Measurements from ENCODE around the gene PTPRK.

Gene PTPRK

DNA sequence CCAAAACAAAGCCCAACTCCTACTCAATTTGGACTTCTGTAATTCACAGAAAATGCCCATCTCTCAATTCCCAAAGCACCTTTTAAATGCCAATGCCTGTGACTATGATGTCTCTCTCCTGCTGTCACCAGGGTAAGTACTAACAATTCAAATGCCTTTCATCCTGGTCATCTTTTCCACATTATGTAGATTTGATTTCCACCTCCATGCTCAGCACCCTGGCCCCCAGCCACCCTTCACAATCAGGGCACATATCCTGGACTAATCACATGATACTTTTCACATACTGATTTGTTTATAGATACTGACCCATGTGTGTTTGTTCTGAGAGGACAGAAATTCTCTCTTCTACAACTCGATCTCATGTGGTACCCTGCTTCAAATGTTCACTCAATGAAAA is 236.3 kb downstream of the PTPRK start:
- Histone ChIP-seq H3K9me3 (ENCODE audit: control insufficient read depth, insufficient read depth, low read length) (no peaks in the 10 kb centered on the region), H3K4me3 (ENCODE audit: low read depth, low read length) (no peak overlapping the region), H3K36me3 (ENCODE audit: control insufficient read depth, insufficient read depth, low read length) (no peaks in the 10 kb centered on the region), H3K4me1 (ENCODE audit: control insufficient read depth, insufficient read depth, low read length) (peaks cover 47% of the 10 kb centered on the region), H3K9ac (ENCODE audit: low read depth, low read length) (no peak overlapping the region), H3K27ac (ENCODE audit: low read depth, low read length) (peak overlapping the region; percentile 24), H3K27me3 (ENCODE audit: control insufficient read depth, insufficient read depth, low read length) (no peaks in the 10 kb centered on the region)

DNA sequence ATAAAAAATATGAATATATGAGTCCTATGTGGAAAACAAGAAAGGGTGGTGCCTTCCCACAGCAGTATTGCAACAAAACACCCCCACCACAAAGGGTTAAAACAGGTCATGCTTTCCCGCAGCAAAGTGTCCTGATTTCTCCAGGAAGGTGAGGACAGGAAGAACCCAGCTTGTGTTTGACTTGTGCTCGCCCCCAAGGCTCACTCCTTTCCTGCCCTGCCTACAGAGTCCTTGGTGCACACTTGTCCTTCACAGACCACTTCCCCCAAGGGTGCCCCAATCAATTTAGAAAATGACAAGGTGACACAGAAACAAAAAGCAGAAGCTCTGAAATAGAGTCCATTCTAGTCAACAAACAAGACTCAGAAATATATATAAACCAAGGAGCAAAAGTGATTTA is 237.4 kb downstream of the PTPRK start:
- H3K4me1 ChIP-seq (ENCODE audit: control insufficient read depth, insufficient read depth, low read length): peaks cover 47% of the 10 kb centered on the region

DNA sequence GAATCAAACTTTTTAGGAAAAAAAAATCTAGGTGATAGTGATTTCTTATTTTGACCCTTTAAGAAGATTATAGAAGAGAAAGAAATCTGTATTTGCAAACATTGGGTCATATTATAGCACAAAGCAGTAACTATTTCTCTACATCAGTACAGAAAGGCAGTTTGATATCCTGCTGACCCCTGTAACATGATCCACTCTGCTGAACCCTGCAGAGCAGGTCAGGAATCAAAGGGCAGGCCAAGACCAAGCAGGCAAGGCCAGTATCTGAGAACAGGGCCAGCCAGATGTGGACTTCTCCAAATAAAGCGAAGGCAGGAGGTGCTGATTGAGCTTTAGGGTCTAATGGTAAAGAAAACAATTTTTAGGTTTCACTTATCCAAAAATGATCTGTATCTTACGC is 239.4 kb downstream of the PTPRK start:
- H3K4me1 ChIP-seq (ENCODE audit: control insufficient read depth, insufficient read depth, low read length): peaks cover 53% of the 10 kb centered on the region
- no peaks in the 10 kb centered on the region for H3K27me3 ChIP-seq (ENCODE audit: control insufficient read depth, insufficient read depth, low read length)
- peak overlapping the region; percentile 24 for H3K27ac ChIP-seq (ENCODE audit: low read depth, low read length)
- no peaks in the 10 kb centered on the region for H3K36me3 ChIP-seq (ENCODE audit: control insufficient read depth, insufficient read depth, low read length)
- no peak overlapping the region for H3K9ac ChIP-seq (ENCODE audit: low read depth, low read length)
- H3K9me3 ChIP-seq (ENCODE audit: control insufficient read depth, insufficient read depth, low read length): no peaks in the 10 kb centered on the region
- no peak overlapping the region for H3K4me3 ChIP-seq (ENCODE audit: low read depth, low read length)

More for the DNA sequence above, 237.4 kb downstream of the PTPRK start:
- no peaks in the 10 kb centered on the region for H3K27me3 ChIP-seq (ENCODE audit: control insufficient read depth, insufficient read depth, low read length)
- H3K36me3 ChIP-seq (ENCODE audit: control insufficient read depth, insufficient read depth, low read length): no peaks in the 10 kb centered on the region
- no peak overlapping the region for H3K4me3 ChIP-seq (ENCODE audit: low read depth, low read length)
- no peak overlapping the region for H3K27ac ChIP-seq (ENCODE audit: low read depth, low read length)
- H3K9ac ChIP-seq (ENCODE audit: low read depth, low read length): no peak overlapping the region
- no peaks in the 10 kb centered on the region for H3K9me3 ChIP-seq (ENCODE audit: control insufficient read depth, insufficient read depth, low read length)

DNA sequence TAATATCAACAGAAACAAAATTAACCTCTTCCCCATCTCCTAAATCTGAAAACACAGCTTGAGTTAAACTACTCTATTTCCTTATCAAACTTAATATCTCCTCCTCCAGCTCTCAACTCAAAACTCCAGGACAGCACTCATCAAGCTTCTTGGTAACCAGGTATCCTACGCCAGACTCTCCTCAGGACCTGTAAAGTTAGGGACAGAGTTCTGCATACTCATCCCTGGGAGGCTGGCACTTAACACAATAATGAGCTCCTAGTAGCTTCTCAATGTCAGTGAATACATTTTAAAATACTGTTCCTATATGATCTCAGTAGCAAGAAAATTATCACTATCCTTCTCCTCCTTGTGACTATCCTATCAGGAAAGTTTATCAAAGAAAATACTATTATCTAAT is 240.3 kb downstream of the PTPRK start:
- H3K9me3 ChIP-seq (ENCODE audit: control insufficient read depth, insufficient read depth, low read length): no peaks in the 10 kb centered on the region
- H3K4me3 ChIP-seq (ENCODE audit: low read depth, low read length): no peak overlapping the region
- no peaks in the 10 kb centered on the region for H3K36me3 ChIP-seq (ENCODE audit: control insufficient read depth, insufficient read depth, low read length)
- no peaks in the 10 kb centered on the region for H3K27me3 ChIP-seq (ENCODE audit: control insufficient read depth, insufficient read depth, low read length)
- peaks cover 53% of the 10 kb centered on the region for H3K4me1 ChIP-seq (ENCODE audit: control insufficient read depth, insufficient read depth, low read length)
- H3K27ac ChIP-seq (ENCODE audit: low read depth, low read length): no peak overlapping the region
- H3K9ac ChIP-seq (ENCODE audit: low read depth, low read length): no peak overlapping the region

DNA sequence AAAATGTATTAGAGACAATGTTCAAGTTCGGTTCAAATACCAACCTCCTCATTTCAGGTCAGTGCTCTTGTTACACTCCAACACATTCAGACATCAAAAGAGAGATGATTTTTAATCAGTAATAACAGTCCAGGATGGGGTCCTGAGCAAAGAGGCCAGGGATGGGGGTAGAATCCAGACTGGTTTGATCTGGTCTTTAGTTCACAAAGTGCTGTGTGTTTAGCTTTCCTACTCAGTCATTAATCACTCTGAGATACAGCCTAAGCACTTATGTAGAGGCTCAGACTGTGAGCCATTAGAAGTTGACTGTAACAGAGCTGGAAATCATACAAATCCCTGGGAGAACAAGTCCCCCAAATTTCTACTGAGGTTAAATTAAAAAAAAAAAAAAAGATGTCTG is 241.6 kb downstream of the PTPRK start:
- Histone ChIP-seq H3K4me3 (ENCODE audit: low read depth, low read length) (no peak overlapping the region), H3K27ac (ENCODE audit: low read depth, low read length) (no peak overlapping the region), H3K27me3 (ENCODE audit: control insufficient read depth, insufficient read depth, low read length) (no peaks in the 10 kb centered on the region), H3K36me3 (ENCODE audit: control insufficient read depth, insufficient read depth, low read length) (no peaks in the 10 kb centered on the region), H3K4me1 (ENCODE audit: control insufficient read depth, insufficient read depth, low read length) (peaks cover 44% of the 10 kb centered on the region), H3K9me3 (ENCODE audit: control insufficient read depth, insufficient read depth, low read length) (no peaks in the 10 kb centered on the region), H3K9ac (ENCODE audit: low read depth, low read length) (no peak overlapping the region)

DNA sequence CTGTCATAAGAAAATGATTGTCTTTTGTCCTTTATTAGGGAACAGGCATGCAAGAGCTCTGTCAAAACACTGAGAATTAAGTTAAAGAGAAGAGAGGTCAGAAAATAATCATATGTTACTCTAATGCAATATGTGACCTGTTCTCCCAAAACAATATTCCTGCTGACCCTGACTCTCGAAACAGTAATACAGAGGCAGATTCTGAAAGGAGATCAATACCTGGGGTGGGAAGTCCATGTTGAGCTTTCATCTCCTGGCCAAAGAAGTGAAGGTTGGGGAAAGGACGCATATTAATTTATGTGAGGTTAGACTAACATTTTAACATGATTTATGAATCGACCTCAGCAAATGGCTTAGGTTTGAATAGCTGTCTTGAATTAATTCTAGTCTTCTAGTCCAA is 243.0 kb downstream of the PTPRK start:
- Histone ChIP-seq H3K36me3 (ENCODE audit: control insufficient read depth, insufficient read depth, low read length) (no peaks in the 10 kb centered on the region), H3K9me3 (ENCODE audit: control insufficient read depth, insufficient read depth, low read length) (no peaks in the 10 kb centered on the region), H3K9ac (ENCODE audit: low read depth, low read length) (no peak overlapping the region), H3K4me3 (ENCODE audit: low read depth, low read length) (no peak overlapping the region), H3K27ac (ENCODE audit: low read depth, low read length) (no peak overlapping the region), H3K27me3 (ENCODE audit: control insufficient read depth, insufficient read depth, low read length) (no peaks in the 10 kb centered on the region), H3K4me1 (ENCODE audit: control insufficient read depth, insufficient read depth, low read length) (peaks cover 33% of the 10 kb centered on the region)

DNA sequence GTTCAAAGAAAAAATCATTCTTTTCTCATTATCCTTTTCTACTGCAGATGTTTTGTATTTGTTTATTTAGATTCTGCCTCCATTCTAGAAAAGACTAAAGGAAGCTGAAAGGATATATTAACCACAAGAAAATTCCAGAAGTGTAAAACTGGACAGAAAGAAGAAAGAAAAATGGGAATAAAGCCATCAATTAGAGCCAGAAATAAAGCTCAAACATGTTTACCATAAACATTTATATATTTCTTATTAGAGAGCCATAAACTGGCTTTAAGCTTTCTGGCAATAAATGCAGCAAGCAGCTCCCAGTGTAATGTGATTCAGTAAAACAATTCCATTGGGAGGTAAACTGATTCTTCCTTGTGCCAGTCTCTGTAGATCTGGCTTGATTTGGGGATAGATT is 244.1 kb downstream of the PTPRK start:
- no peak overlapping the region for H3K27ac ChIP-seq (ENCODE audit: low read depth, low read length)
- H3K4me3 ChIP-seq (ENCODE audit: low read depth, low read length): no peak overlapping the region

DNA sequence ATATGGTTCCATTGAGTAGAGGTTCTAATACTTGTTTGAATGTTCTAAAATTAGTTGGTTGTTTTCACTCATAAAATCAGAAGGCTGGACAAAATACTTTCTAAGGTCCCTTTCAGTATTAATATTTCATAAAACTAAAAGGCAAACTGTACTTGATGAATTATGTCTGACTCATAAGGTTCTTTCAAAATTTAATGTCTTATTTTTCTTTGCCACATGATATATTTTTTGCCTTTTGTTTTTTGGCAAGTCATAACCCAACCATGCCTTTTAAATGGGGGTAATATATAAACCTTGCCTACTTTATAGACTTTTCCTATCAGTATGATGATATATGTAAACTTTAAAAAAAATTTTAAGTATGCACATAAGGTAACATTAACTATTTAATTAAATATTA is 244.7 kb downstream of the PTPRK start:
- H3K27me3 ChIP-seq (ENCODE audit: control insufficient read depth, insufficient read depth, low read length): no peaks in the 10 kb centered on the region
- no peaks in the 10 kb centered on the region for H3K9me3 ChIP-seq (ENCODE audit: control insufficient read depth, insufficient read depth, low read length)
- peaks cover 16% of the 10 kb centered on the region for H3K4me1 ChIP-seq (ENCODE audit: control insufficient read depth, insufficient read depth, low read length)
- no peaks in the 10 kb centered on the region for H3K36me3 ChIP-seq (ENCODE audit: control insufficient read depth, insufficient read depth, low read length)
- no peak overlapping the region for H3K27ac ChIP-seq (ENCODE audit: low read depth, low read length)
- H3K9ac ChIP-seq (ENCODE audit: low read depth, low read length): no peak overlapping the region
- H3K4me3 ChIP-seq (ENCODE audit: low read depth, low read length): no peak overlapping the region

More for the DNA sequence above, 244.1 kb downstream of the PTPRK start:
- Histone ChIP-seq H3K9me3 (ENCODE audit: control insufficient read depth, insufficient read depth, low read length) (no peaks in the 10 kb centered on the region), H3K27me3 (ENCODE audit: control insufficient read depth, insufficient read depth, low read length) (no peaks in the 10 kb centered on the region), H3K36me3 (ENCODE audit: control insufficient read depth, insufficient read depth, low read length) (no peaks in the 10 kb centered on the region), H3K9ac (ENCODE audit: low read depth, low read length) (no peak overlapping the region), H3K4me1 (ENCODE audit: control insufficient read depth, insufficient read depth, low read length) (peaks cover 23% of the 10 kb centered on the region)

DNA sequence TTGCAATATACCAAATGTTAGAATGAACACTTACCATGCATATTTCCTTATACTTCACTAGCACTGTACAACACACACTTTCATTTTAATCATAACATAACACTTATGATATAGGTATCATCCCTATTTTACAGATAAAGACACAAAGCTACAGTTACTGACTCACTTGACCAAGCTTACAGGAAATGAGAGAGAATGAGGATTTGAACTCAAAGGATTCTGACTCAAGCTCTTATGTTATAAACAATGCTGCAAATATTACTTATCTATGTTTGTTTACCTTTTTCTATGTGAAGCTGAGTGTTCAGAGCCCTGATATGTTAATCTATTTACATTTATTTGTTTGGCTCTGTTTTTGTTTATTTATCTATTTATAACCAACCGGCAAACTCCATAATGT is 245.4 kb downstream of the PTPRK start:
- no peaks in the 10 kb centered on the region for H3K36me3 ChIP-seq (ENCODE audit: control insufficient read depth, insufficient read depth, low read length)
- no peaks in the 10 kb centered on the region for H3K9me3 ChIP-seq (ENCODE audit: control insufficient read depth, insufficient read depth, low read length)
- no peak overlapping the region for H3K4me3 ChIP-seq (ENCODE audit: low read depth, low read length)
- H3K4me1 ChIP-seq (ENCODE audit: control insufficient read depth, insufficient read depth, low read length): peaks cover 10% of the 10 kb centered on the region
- no peak overlapping the region for H3K9ac ChIP-seq (ENCODE audit: low read depth, low read length)
- no peaks in the 10 kb centered on the region for H3K27me3 ChIP-seq (ENCODE audit: control insufficient read depth, insufficient read depth, low read length)
- H3K27ac ChIP-seq (ENCODE audit: low read depth, low read length): no peak overlapping the region

DNA sequence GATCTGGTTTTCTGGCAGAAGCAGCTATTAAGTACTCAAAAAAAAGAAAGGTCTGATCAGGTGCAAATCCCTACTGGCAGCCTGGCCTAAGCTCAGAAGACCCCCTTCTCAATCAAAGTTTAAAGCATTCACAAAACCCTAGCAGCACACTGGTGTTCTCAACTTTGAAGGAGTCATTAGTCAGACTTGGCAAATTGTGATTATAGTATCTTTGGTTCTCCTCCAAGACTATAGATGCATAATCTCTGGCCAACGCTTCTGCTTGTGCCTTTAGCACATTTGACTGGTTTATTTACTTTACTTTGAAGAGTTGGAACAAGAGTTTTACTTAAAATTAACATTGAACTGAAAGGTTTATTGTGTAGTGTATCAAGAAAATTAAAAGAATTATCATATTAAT is 248.9 kb downstream of the PTPRK start:
- no peaks in the 10 kb centered on the region for H3K9me3 ChIP-seq (ENCODE audit: control insufficient read depth, insufficient read depth, low read length)
- no peak overlapping the region for H3K27ac ChIP-seq (ENCODE audit: low read depth, low read length)
- H3K9ac ChIP-seq (ENCODE audit: low read depth, low read length): no peak overlapping the region
- no peaks in the 10 kb centered on the region; the same call in none of the 2 replicates for H3K4me1 ChIP-seq (ENCODE audit: control insufficient read depth, insufficient read depth, low read length)
- H3K27me3 ChIP-seq (ENCODE audit: control insufficient read depth, insufficient read depth, low read length): no peaks in the 10 kb centered on the region
- H3K36me3 ChIP-seq (ENCODE audit: control insufficient read depth, insufficient read depth, low read length): no peaks in the 10 kb centered on the region
- H3K4me3 ChIP-seq (ENCODE audit: low read depth, low read length): no peak overlapping the region

DNA sequence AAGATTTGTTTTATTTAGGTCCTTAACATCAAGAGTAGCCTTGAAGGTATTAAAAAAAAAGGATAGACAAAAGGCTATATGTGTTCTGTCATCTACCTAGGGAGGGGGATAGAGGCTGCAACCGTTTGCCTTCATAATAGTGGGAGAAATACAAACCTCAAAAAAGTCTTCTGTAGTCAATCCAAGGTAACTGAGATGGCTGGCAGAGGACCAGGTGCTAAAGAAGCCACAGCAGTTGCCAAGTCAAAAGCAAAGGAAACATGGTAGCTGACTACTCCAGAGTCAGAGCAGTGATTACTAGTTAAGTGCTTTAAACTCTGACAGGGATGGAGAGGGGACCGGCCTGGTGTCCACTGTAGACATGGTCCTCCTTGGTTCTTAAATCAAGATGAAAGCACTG is 249.4 kb downstream of the PTPRK start:
- H3K9ac ChIP-seq (ENCODE audit: low read depth, low read length): no peak overlapping the region
- no peaks in the 10 kb centered on the region for H3K36me3 ChIP-seq (ENCODE audit: control insufficient read depth, insufficient read depth, low read length)

DNA sequence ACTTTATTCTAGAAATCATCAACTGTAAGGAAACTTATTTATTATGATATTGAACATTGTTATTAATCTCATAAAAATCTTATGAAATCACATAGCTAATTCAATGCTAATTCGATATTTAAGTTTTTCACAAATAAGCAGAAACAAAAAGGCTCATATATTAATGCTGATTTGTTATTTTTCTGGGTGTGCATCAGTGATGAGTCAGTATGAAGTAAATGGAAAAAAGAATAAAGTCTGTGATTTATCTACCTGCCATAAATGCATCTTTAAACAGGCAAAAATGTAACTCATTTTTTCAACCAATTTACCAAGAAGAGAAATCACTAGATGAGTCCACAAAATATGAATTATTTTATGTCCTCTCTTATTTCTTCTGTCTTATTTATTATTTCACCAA is 253.5 kb downstream of the PTPRK start:
- Histone ChIP-seq H3K27ac (ENCODE audit: low read depth, low read length) (no peak overlapping the region), H3K36me3 (ENCODE audit: control insufficient read depth, insufficient read depth, low read length) (no peaks in the 10 kb centered on the region), H3K4me3 (ENCODE audit: low read depth, low read length) (no peak overlapping the region), H3K9me3 (ENCODE audit: control insufficient read depth, insufficient read depth, low read length) (no peaks in the 10 kb centered on the region), H3K4me1 (ENCODE audit: control insufficient read depth, insufficient read depth, low read length) (no peaks in the 10 kb centered on the region; the same call in none of the 2 replicates), H3K9ac (ENCODE audit: low read depth, low read length) (no peak overlapping the region), H3K27me3 (ENCODE audit: control insufficient read depth, insufficient read depth, low read length) (no peaks in the 10 kb centered on the region)

More for the DNA sequence above, 249.4 kb downstream of the PTPRK start:
- no peaks in the 10 kb centered on the region for H3K27me3 ChIP-seq (ENCODE audit: control insufficient read depth, insufficient read depth, low read length)
- H3K4me3 ChIP-seq (ENCODE audit: low read depth, low read length): no peak overlapping the region
- H3K4me1 ChIP-seq (ENCODE audit: control insufficient read depth, insufficient read depth, low read length): no peaks in the 10 kb centered on the region; the same call in none of the 2 replicates
- no peaks in the 10 kb centered on the region for H3K9me3 ChIP-seq (ENCODE audit: control insufficient read depth, insufficient read depth, low read length)
- H3K27ac ChIP-seq (ENCODE audit: low read depth, low read length): no peak overlapping the region
